KMS-11 (cell line): ENCODE results near the gene FOXL1.

Experiments
- H2AFZ ChIP-seq: fragments of 200-600 bp; sonication (generic); 2 replicates; pipeline ENCODE4 v1.6.1; 2016; ENCODE audit warnings: antibody characterized with exemption, mixed run types, low read depth
- H3K27ac ChIP-seq: fragments of 200-600 bp; sonication (generic); 2 replicates; pipeline ENCODE4 v1.6.1; 2016; ENCODE audit warnings: mild to moderate bottlenecking, mixed run types
- H3K27me3 ChIP-seq: fragments of 200-600 bp; sonication (generic); 2 replicates; pipeline ENCODE4 v1.6.1; 2017; ENCODE audit warnings: mild to moderate bottlenecking, low read depth, mixed run types, moderate library complexity; ENCODE audit not compliant: insufficient read depth
- H3K36me3 ChIP-seq: fragments of 200-600 bp; sonication (generic); 2 replicates; pipeline ENCODE4 v1.6.1; 2017; ENCODE audit warnings: mild to moderate bottlenecking, mixed run types; ENCODE audit not compliant: insufficient read depth
- H3K4me1 ChIP-seq: fragments of 200-600 bp; sonication (generic); 2 replicates; pipeline ENCODE4 v1.6.1; 2016; ENCODE audit warnings: mild to moderate bottlenecking, low read depth, mixed run types; ENCODE audit not compliant: poor library complexity, severe bottlenecking
- H3K4me2 ChIP-seq: fragments of 200-600 bp; sonication (generic); 2 replicates; pipeline ENCODE4 v1.7.0; 2016; ENCODE audit warnings: mild to moderate bottlenecking, mixed run types
- H3K4me3 ChIP-seq: fragments of 200-600 bp; sonication (generic); IDR thresholded peaks from 2 replicates; pipeline ENCODE4 v1.6.1; 2017; ENCODE audit warnings: low read depth, low read length, mixed read lengths; ENCODE audit not compliant: insufficient read depth
- H3K79me2 ChIP-seq: fragments of 200-600 bp; sonication (generic); 2 replicates; pipeline ENCODE4 v1.6.1; 2016; ENCODE audit warnings: low read depth, mixed run types; ENCODE audit not compliant: insufficient read depth
- H3K9ac ChIP-seq: fragments of 200-600 bp; sonication (generic); 2 replicates; pipeline ENCODE4 v1.6.1; 2016; ENCODE audit warnings: mild to moderate bottlenecking, mixed run types
- H4K20me1 ChIP-seq: fragments of 200-600 bp; sonication (generic); 2 replicates; pipeline ENCODE4 v1.6.1; 2016; ENCODE audit warnings: mild to moderate bottlenecking, mixed run types; ENCODE audit not compliant: insufficient read depth
- TF ChIP-seq, protein P1 (sequence below): fragments of 200-600 bp; sonication (generic); conservative IDR thresholded peaks from 2 replicates; pipeline ENCODE4 v1.6.1; 2017; ENCODE audit warnings: low read depth, mild to moderate bottlenecking, antibody characterized with exemption, low read length, moderate library complexity, mixed read lengths

FOXL1 gene

DNA sequence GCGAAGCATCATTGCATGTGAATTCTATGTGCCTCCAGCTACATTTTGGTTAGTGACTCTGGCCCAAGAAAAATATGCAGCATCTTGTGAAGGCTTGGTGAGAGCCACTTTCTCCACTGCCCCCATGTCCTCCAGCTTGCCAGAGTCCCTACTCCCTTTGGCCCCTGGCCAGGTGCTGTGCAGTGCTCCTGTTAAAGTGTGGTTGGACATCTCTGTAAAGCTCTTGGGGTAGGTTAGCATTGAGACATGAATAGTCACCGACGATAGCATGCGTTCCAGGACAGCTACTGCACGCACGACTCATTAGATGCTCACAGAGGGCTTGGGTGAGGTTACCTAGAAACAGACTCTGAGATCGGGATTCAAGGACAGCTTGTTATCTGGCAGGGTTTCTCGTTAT lies 48.6 kb downstream of the FOXL1 start:
- Histone ChIP-seq H2AFZ (no peak overlapping the region), H3K36me3 (no peaks in the 10 kb centered on the region), H3K27me3 (no peaks in the 10 kb centered on the region; the same call in 1 of the 2 replicates), H4K20me1 (no peaks in the 10 kb centered on the region), H3K4me3 (no peak overlapping the region), H3K27ac (no peak overlapping the region), H3K79me2 (no peaks in the 10 kb centered on the region), H3K4me2 (no peak overlapping the region), H3K9ac (no peak overlapping the region), H3K4me1 (peaks cover 20% of the 10 kb centered on the region)
- TF ChIP-seq, protein P1, sequence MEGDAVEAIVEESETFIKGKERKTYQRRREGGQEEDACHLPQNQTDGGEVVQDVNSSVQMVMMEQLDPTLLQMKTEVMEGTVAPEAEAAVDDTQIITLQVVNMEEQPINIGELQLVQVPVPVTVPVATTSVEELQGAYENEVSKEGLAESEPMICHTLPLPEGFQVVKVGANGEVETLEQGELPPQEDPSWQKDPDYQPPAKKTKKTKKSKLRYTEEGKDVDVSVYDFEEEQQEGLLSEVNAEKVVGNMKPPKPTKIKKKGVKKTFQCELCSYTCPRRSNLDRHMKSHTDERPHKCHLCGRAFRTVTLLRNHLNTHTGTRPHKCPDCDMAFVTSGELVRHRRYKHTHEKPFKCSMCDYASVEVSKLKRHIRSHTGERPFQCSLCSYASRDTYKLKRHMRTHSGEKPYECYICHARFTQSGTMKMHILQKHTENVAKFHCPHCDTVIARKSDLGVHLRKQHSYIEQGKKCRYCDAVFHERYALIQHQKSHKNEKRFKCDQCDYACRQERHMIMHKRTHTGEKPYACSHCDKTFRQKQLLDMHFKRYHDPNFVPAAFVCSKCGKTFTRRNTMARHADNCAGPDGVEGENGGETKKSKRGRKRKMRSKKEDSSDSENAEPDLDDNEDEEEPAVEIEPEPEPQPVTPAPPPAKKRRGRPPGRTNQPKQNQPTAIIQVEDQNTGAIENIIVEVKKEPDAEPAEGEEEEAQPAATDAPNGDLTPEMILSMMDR = no peak

DNA sequence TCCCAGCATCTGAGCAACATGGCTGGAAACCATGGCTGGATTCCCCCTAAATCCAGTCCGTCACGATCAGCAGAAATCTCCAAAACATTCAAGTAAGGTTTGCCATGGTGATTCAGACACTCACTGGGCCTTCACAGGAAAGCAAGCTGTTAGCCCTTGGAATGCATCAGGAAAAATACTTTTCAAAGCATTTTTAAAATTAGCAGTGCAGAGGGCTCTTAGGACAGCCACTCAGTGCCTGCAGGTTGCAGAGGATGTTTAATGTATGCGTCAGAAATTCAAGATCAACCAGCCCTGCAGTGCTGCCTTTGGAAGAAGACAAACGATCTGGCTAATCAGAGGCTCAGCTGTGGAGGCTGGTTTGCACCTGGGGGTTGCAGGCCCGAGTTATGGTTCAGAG lies 50.3 kb downstream of the FOXL1 start:
- H3K4me2 ChIP-seq = no peak overlapping the region
- H3K4me3 ChIP-seq = no peak overlapping the region
- peaks cover 20% of the 10 kb centered on the region for H3K4me1 ChIP-seq
- H3K79me2 ChIP-seq = no peaks in the 10 kb centered on the region
- no peaks in the 10 kb centered on the region for H4K20me1 ChIP-seq
- H3K27me3 ChIP-seq = no peaks in the 10 kb centered on the region; the same call in 1 of the 2 replicates
- no peak overlapping the region for H3K9ac ChIP-seq
- no peak overlapping the region for H2AFZ ChIP-seq
- no peaks in the 10 kb centered on the region for H3K36me3 ChIP-seq
- peak overlapping the region; percentile 35; the same call in 1 of the 2 replicates for H3K27ac ChIP-seq
- TF ChIP-seq, protein P1 = no peak

DNA sequence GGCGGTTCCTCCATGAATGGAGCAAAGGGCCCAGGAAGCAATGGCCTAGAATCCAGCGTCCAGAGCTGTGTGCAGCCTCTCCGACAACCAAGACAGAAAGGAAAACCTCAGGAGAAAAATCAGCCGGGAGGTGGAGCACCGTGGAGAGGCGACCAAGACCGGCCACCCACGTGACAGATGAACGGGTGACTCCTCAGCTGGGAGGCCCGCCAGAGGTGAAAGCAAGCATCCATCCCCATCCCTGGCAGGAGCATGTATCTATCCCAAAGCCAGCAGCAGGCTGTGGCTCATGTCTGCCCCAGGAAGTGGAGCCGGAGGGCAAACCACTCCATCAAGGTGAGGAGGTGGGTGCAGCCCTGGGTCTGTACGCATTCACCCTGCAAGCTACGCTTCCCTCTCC lies 52.1 kb downstream of the FOXL1 start:
- Histone ChIP-seq H2AFZ (no peak overlapping the region), H3K79me2 (no peaks in the 10 kb centered on the region), H4K20me1 (no peaks in the 10 kb centered on the region), H3K27me3 (no peaks in the 10 kb centered on the region; the same call in 1 of the 2 replicates), H3K27ac (no peak overlapping the region), H3K4me2 (no peak overlapping the region), H3K4me3 (no peak overlapping the region), H3K9ac (no peak overlapping the region), H3K4me1 (peaks cover 20% of the 10 kb centered on the region), H3K36me3 (no peaks in the 10 kb centered on the region)
- TF ChIP-seq, protein P1 = no peak

DNA sequence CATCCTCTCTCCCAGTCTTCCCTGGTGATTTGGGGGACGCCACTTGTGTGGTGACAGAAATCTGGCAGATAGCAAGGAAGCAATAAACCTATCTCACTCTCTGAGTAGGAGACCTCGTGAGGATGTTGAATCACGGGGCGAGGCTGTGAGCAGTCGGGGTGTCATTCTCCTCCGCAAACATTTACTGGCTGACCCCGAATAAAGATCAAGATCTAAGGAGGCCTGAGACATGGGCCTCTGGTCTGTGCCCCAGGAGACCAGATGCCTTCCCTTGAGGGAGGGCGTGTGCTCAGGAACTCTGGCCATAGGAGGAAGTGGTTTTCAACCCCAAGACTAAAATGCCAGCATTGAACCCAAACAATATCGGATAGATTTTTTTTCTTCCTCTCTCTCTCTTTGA lies 53.1 kb downstream of the FOXL1 start:
- no peaks in the 10 kb centered on the region for H4K20me1 ChIP-seq
- H3K27ac ChIP-seq = no peak overlapping the region
- H3K4me3 ChIP-seq = no peak overlapping the region
- TF ChIP-seq, protein P1 = no peak
- H3K79me2 ChIP-seq = no peaks in the 10 kb centered on the region
- no peak overlapping the region for H3K4me2 ChIP-seq
- H3K36me3 ChIP-seq = no peaks in the 10 kb centered on the region
- H2AFZ ChIP-seq = no peak overlapping the region
- H3K4me1 ChIP-seq = peaks cover 20% of the 10 kb centered on the region
- no peak overlapping the region for H3K9ac ChIP-seq
- H3K27me3 ChIP-seq = no peaks in the 10 kb centered on the region; the same call in 1 of the 2 replicates
